ENCODE results near the gene ALG12. TPM values are rescaled to one million over a fixed set of nuclear protein-coding genes. Genes with fewer than 3 reads are reported as not detected.
"Not testable (repeated sequence)": the region's sequence is repeated elsewhere in the genome, so short reads cannot be mapped to it uniquely, and the experiment has no call there.

Gene ALG12
- total RNA-seq, 1 donor: 20.3 TPM

- TF ChIP-seq CTCF (IDR thresholded peaks at IDR 0.05; ENCODE audit: insufficient read depth, low read depth, low read length): no peak
- DNase-seq (ENCODE audit: low read depth): no peak
- H3K4me3 ChIP-seq (ENCODE audit: low read depth, low read length): no peak overlapping the region
These were observed 31.0 kb upstream of the ALG12 start for GRCh38 chr22:49948958-49949913.

GRCh38 chr22:49948116-49948957 is 30.1 kb upstream of the ALG12 start:
- H3K4me3 ChIP-seq (ENCODE audit: low read depth, low read length): no peak overlapping the region
- DNase-seq (ENCODE audit: low read depth): no peak
- TF ChIP-seq CTCF (IDR thresholded peaks at IDR 0.05; ENCODE audit: insufficient read depth, low read depth, low read length): no peak

GRCh38 chr22:49947296-49947622 is 29.0 kb upstream of the ALG12 start:
- no peak overlapping the region for H3K4me3 ChIP-seq (ENCODE audit: low read depth, low read length)
- no peak for DNase-seq (ENCODE audit: low read depth)
- TF ChIP-seq CTCF (IDR thresholded peaks at IDR 0.05; ENCODE audit: insufficient read depth, low read depth, low read length): no peak

GRCh38 chr22:49946612-49947295 is 28.5 kb upstream of the ALG12 start:
- H3K4me3 ChIP-seq (ENCODE audit: low read depth, low read length): no peak overlapping the region
- no peak for DNase-seq (ENCODE audit: low read depth)
- TF ChIP-seq CTCF (IDR thresholded peaks at IDR 0.05; ENCODE audit: insufficient read depth, low read depth, low read length): no peak

GRCh38 chr22:49945042-49945794 is 27.0 kb upstream of the ALG12 start:
- H3K4me3 ChIP-seq (ENCODE audit: low read depth, low read length); DNase-seq (ENCODE audit: low read depth): not testable (repeated sequence)

- no peak overlapping the region for H3K4me3 ChIP-seq (ENCODE audit: low read depth, low read length)
- no peak for TF ChIP-seq CTCF (IDR thresholded peaks at IDR 0.05; ENCODE audit: insufficient read depth, low read depth, low read length)
- DNase-seq (ENCODE audit: low read depth): no peak
These were observed 26.2 kb upstream of the ALG12 start for GRCh38 chr22:49944399-49944891.
